H1 (cell line): Measurements from ENCODE around the gene HMGXB3. TPM values are rescaled to one million over a fixed set of nuclear protein-coding genes. Genes with fewer than 3 reads are reported as not detected.

Experiments
- CTCF ChIA-PET: fragments of 300-600 bp; sonication (Branson Sonifier 250); formaldehyde crosslinking; loops from one replicate; lab custom pipeline; 2021; ENCODE audit not compliant: partially characterized antibody; lab: Charles Lee
- POLR2A ChIA-PET: fragments of 300-600 bp; sonication (Branson Sonifier 250); formaldehyde crosslinking; loops from one replicate; lab custom pipeline; 2021; ENCODE audit warnings: inconsistent platforms; ENCODE audit not compliant: partially characterized antibody; lab: Charles Lee
- DNase-seq, 2 experiments: peaks; one replicate each; pipeline versions ENCODE4 v3.0.0 to v3.0.0-alpha.2; 2010 to 2022; ENCODE audit warnings: low spot score in 2 of 2, low read depth in 1 of 2, mixed read lengths in 1 of 2
- FAIRE-seq: peaks from 2 replicates; lab custom pipeline; 2011; peaks lifted over from hg19 to GRCh38; lab: Jason Lieb, UNC
- H2AFZ ChIP-seq: 2 replicates; pipeline ENCODE4 v1.8.1; 2012; ENCODE audit warnings: low read length, inconsistent platforms
- H2AK5ac ChIP-seq: 2 replicates; pipeline ENCODE4 v1.6.1; 2013; ENCODE audit warnings: low read depth, low read length
- H2BK120ac ChIP-seq: replicated peaks from 2 replicates; pipeline ENCODE3; 2013; ENCODE audit warnings: low read depth, low read length, inconsistent platforms
- H2BK12ac ChIP-seq: 2 replicates; pipeline ENCODE4 v1.6.1; 2013; ENCODE audit warnings: low read depth, low read length
- H2BK15ac ChIP-seq: 2 replicates; pipeline ENCODE4 v1.6.1; 2013; ENCODE audit warnings: low read length
- H2BK20ac ChIP-seq: 2 replicates; pipeline ENCODE4 v1.6.1; 2013; ENCODE audit warnings: low read length
- H2BK5ac ChIP-seq: 2 replicates; pipeline ENCODE4 v1.6.1; 2013; ENCODE audit warnings: low read depth, low read length
- H3K14ac ChIP-seq: 2 replicates; pipeline ENCODE4 v1.6.1; 2013; ENCODE audit warnings: inconsistent platforms; ENCODE audit not compliant: insufficient read length
- H3K18ac ChIP-seq: 2 replicates; pipeline ENCODE4 v1.6.1; 2013; ENCODE audit warnings: low read length; ENCODE audit errors: extremely low read depth
- H3K23ac ChIP-seq: 2 replicates; pipeline ENCODE4 v1.6.1; 2013; ENCODE audit warnings: inconsistent platforms; ENCODE audit not compliant: insufficient read length
- H3K23me2 ChIP-seq: 2 replicates; pipeline ENCODE4 v1.6.1; 2013; ENCODE audit warnings: low read depth, low read length
- H3K27ac ChIP-seq: 2 replicates; pipeline ENCODE4 v1.6.1; 2011; ENCODE audit warnings: low read depth, low read length, inconsistent platforms
- H3K27me3 ChIP-seq, 4 experiments: replicated peaks in 1 of 4; 1 replicate in 1 of 4; 2 replicates in 3 of 4; pipeline versions ENCODE4 v1.6.1 to v1.8.1; 2011 to 2013; ENCODE audit warnings: low read length in 3 of 4, mild to moderate bottlenecking in 3 of 4, inconsistent platforms in 2 of 4, mixed read lengths in 2 of 4, moderate library complexity in 1 of 4; ENCODE audit not compliant: control insufficient read depth in 3 of 4, insufficient read depth in 3 of 4; ENCODE audit errors: extremely low read depth in 1 of 4
- H3K36me3 ChIP-seq, 4 experiments: 2 replicates each; pipeline versions ENCODE4 v1.6.1 to v1.8.1; 2011 to 2013; ENCODE audit warnings: mild to moderate bottlenecking in 4 of 4, low read length in 3 of 4, moderate library complexity in 2 of 4, control low read depth in 1 of 4, inconsistent platforms in 1 of 4; ENCODE audit not compliant: insufficient read depth in 4 of 4, control insufficient read depth in 2 of 4
- H3K4ac ChIP-seq: replicated peaks from 2 replicates; pipeline ENCODE3; 2013; ENCODE audit warnings: low read length, low read depth, mixed read lengths, inconsistent platforms; ENCODE audit not compliant: insufficient read length
- H3K4me1 ChIP-seq, 4 experiments: replicated peaks in 1 of 4; 1 replicate in 1 of 4; 2 replicates in 3 of 4; pipeline versions ENCODE4 v1.6.1 to v1.8.1; 2011 to 2013; ENCODE audit warnings: low read length in 3 of 4, inconsistent platforms in 2 of 4, mixed read lengths in 1 of 4; ENCODE audit not compliant: insufficient read depth in 4 of 4, control insufficient read depth in 3 of 4
- H3K4me2 ChIP-seq, 2 experiments: 2 replicates each; pipeline versions ENCODE4 v1.6.1 to v1.8.1; 2011 to 2013; ENCODE audit warnings: low read depth in 2 of 2, low read length in 2 of 2, control low read depth in 1 of 2, inconsistent platforms in 1 of 2, mild to moderate bottlenecking in 1 of 2; ENCODE audit not compliant: insufficient read depth in 1 of 2
- H3K4me3 ChIP-seq, 4 experiments: fragments of 200-600, 300-600 bp in 1 of 4; sonication (generic), shearing (Covaris generic), sonication (Bioruptor Twin) in 1 of 4; 2 replicates each; pipeline versions ENCODE4 v1.5.1 to v1.8.1; 2011 to 2016; ENCODE audit warnings: low read length in 4 of 4, low read depth in 3 of 4, control low read depth in 2 of 4, inconsistent platforms in 2 of 4, mild to moderate bottlenecking in 2 of 4, mixed read lengths in 1 of 4, moderate library complexity in 1 of 4; ENCODE audit not compliant: insufficient read depth in 2 of 4; ENCODE audit errors: extremely low read depth in 1 of 4
- H3K56ac ChIP-seq: replicated peaks from 2 replicates; pipeline ENCODE3; 2013; ENCODE audit warnings: low read depth, mild to moderate bottlenecking, mixed read lengths, low read length, inconsistent platforms; ENCODE audit not compliant: insufficient read length
- H3K79me1 ChIP-seq: 2 replicates; pipeline ENCODE4 v1.6.1; 2013; ENCODE audit warnings: low read depth, low read length, control low read depth
- H3K79me2 ChIP-seq, 2 experiments: 2 replicates each; pipeline versions ENCODE4 v1.6.1 to v1.8.1; 2012 to 2013; ENCODE audit warnings: low read length in 2 of 2, mild to moderate bottlenecking in 2 of 2, inconsistent platforms in 1 of 2; ENCODE audit not compliant: insufficient read depth in 2 of 2, control insufficient read depth in 1 of 2
- H3K9ac ChIP-seq, 4 experiments: replicated peaks in 1 of 4; 1 replicate in 1 of 4; 2 replicates in 3 of 4; pipeline versions ENCODE4 v1.6.1 to v1.8.1; 2011 to 2013; ENCODE audit warnings: low read depth in 3 of 4, low read length in 3 of 4, control low read depth in 2 of 4, mild to moderate bottlenecking in 2 of 4, moderate library complexity in 2 of 4, inconsistent platforms in 1 of 4; ENCODE audit errors: extremely low read depth in 1 of 4
- H3K9me3 ChIP-seq, 2 experiments: 2 replicates each; pipeline versions ENCODE4 v1.6.1 to v1.8.1; 2012 to 2013; ENCODE audit warnings: mild to moderate bottlenecking in 2 of 2, moderate library complexity in 2 of 2, control low read depth in 1 of 2, inconsistent platforms in 1 of 2, low read depth in 1 of 2, low read length in 1 of 2, mixed read lengths in 1 of 2; ENCODE audit not compliant: insufficient read depth in 2 of 2
- H4K20me1 ChIP-seq, 2 experiments: replicated peaks in 1 of 2; 2 replicates each; pipeline versions ENCODE3 to v1.8.1; 2011 to 2013; ENCODE audit warnings: inconsistent platforms in 2 of 2, low read length in 2 of 2, mild to moderate bottlenecking in 1 of 2; ENCODE audit not compliant: insufficient read depth in 2 of 2, control insufficient read depth in 1 of 2
- H4K5ac ChIP-seq: 2 replicates; pipeline ENCODE4 v1.6.1; 2013; ENCODE audit warnings: low read length, low read depth, mixed read lengths, inconsistent platforms; ENCODE audit not compliant: insufficient read length
- H4K8ac ChIP-seq: 2 replicates; pipeline ENCODE4 v1.8.0; 2013; ENCODE audit warnings: mild to moderate bottlenecking, moderate library complexity, low read length, inconsistent platforms; ENCODE audit not compliant: insufficient read depth; ENCODE audit errors: extremely low read depth
- H4K91ac ChIP-seq: replicated peaks from 2 replicates; pipeline ENCODE3; 2013; ENCODE audit warnings: low read length, mixed read lengths, inconsistent platforms; ENCODE audit not compliant: insufficient read length
- BCL11A ChIP-seq, 2 experiments: IDR thresholded peaks; one replicate each; pipeline ENCODE4 v1.6.1; 2011; ENCODE audit warnings: low read depth in 2 of 2, low read length in 2 of 2, mild to moderate bottlenecking in 2 of 2
- CBX5 ChIP-seq: fragments of 300-800, 300-1000 bp; sonication (generic); IDR thresholded peaks from 2 replicates; pipeline ENCODE4 v1.7.1; 2016; ENCODE audit warnings: antibody characterized with exemption, low read length, low read depth
- CHD2 ChIP-seq: IDR thresholded peaks from 2 replicates; pipeline ENCODE4 v1.6.1; 2012; ENCODE audit warnings: low read length, improper control_type of control experiment
- CTBP2 ChIP-seq: IDR thresholded peaks from 2 replicates; pipeline ENCODE4 v1.7.0; 2011; ENCODE audit warnings: borderline replicate concordance, mild to moderate bottlenecking, moderate library complexity, mixed read lengths, low read length; ENCODE audit not compliant: insufficient read depth, insufficient read length
- JUND ChIP-seq: IDR thresholded peaks from 2 replicates; pipeline ENCODE4 v1.6.1; 2011; ENCODE audit warnings: mild to moderate bottlenecking, improper control_type of control experiment, low read length
- RFX5 ChIP-seq: IDR thresholded peaks from 2 replicates; pipeline ENCODE4 v1.6.1; 2011; ENCODE audit warnings: low read depth, low read length, improper control_type of control experiment, borderline replicate concordance
- SIRT6 ChIP-seq: IDR thresholded peaks from one replicate; pipeline ENCODE4 v1.7.1; 2012; ENCODE audit warnings: low read length, inconsistent platforms
- TAF1 ChIP-seq: IDR thresholded peaks from 2 replicates; pipeline ENCODE4 v1.6.1; 2011; ENCODE audit warnings: mild to moderate bottlenecking, low read depth, low read length
- polyA plus RNA-seq, 7 experiments: library from polyadenylated mRNA; depleted of rRNA in 3 of 7; stranded (reverse) in 5 of 7; unstranded in 2 of 7; fragments of >200 nt in 5 of 7; fragments of 200-250 nt in 2 of 7; gene quantifications; 1 replicate in 5 of 7; 2 replicates in 1 of 7; 4 replicates in 1 of 7; pipeline versions ENCODE4 v1.2.1 to v1.2.3, GENCODE V29; 2011 to 2013; ENCODE audit warnings: missing spikeins in 2 of 7, mixed read lengths in 2 of 7
- total RNA-seq: library from RNA; stranded (reverse); fragmentation: NEBNext Ultra II Directional; extraction: Animal tissue kit (Norgen Biotek cat#: 25700); gene quantifications from 2 replicates; pipeline ENCODE4 v1.2.1, GENCODE V29; 2021

The HMGXB3 gene
- total and polyA plus RNA-seq, 2 of the 8 experiments (the other 6 are each of a cell fraction or from before 2014, with no cell fraction given): 26.8 to 28.0 TPM

DNA sequence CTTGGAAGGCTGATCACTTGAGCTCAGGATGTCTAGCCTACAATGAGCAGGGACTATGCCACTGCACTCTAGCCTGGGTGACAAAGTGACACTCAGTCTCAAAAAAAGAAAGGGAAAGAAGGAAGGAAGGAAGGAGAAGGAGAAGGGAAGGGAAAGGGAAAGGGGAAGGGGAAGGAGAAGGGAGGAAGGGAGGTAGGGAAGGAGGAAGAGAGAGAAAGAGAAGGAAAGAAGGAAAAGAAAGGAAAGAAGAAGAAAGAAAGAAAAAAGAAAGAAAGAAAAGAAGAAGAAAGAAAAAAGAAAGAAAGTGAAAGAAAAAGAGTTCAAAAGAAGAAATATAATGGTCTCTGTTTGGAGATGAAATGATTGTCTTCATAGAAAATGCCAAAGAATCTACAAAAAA, 96.6 kb downstream of the HMGXB3 start:
- Histone ChIP-seq H3K79me2 (no peaks in the 10 kb centered on the region), H3K56ac (no peak overlapping the region), H4K8ac (no peak overlapping the region), H2BK20ac (no peak overlapping the region), H3K27me3 (no peaks in the 10 kb centered on the region), H3K9ac (no peak overlapping the region), H3K4ac (no peak overlapping the region), H2BK12ac (no peak overlapping the region), H3K18ac (no peak overlapping the region), H2BK5ac (no peak overlapping the region), H3K27ac (no peak overlapping the region), H2AK5ac (no peak overlapping the region), H3K36me3 (no peaks in the 10 kb centered on the region), H4K5ac (no peak overlapping the region), H4K20me1 (no peaks in the 10 kb centered on the region)
- no peak for TF ChIP-seq BCL11A (IDR thresholded peaks at IDR 0.05; ENCODE audit: low read depth in 2 of 2, low read length in 2 of 2)
- no peak for TF ChIP-seq CHD2
- no peak for TF ChIP-seq SIRT6
- no peak for TF ChIP-seq CTBP2
- no peak for TF ChIP-seq TAF1
- TF ChIP-seq CBX5: no peak
- TF ChIP-seq RFX5: no peak
- no peak for TF ChIP-seq JUND
- TF ChIP-seq, all 59 proteins: peak for 0
- Histone ChIP-seq H2BK15ac (no peak overlapping the region), H3K79me1 (no peaks in the 10 kb centered on the region), H3K4me3 (no peak overlapping the region), H3K14ac (no peak overlapping the region), H3K4me2 (no peak overlapping the region), H2BK120ac (no peak overlapping the region), H3K23ac (no peak overlapping the region), H2AFZ (no peak overlapping the region), H3K23me2 (no peaks in the 10 kb centered on the region), H4K91ac (no peak overlapping the region), H3K9me3 (no peaks in the 10 kb centered on the region), H3K4me1 (no peaks in the 10 kb centered on the region)
- CTCF ChIA-PET: interaction anchor here (1.7 kb wide), 1 partner anchor 18 kb away, joined by 5 read pairs; no protein-coding TSS in a partner anchor
- POLR2A ChIA-PET: no interaction called here
- DNase-seq: no peak
- FAIRE-seq: no peak
